Activated CD4-positive, alpha-beta T cell treated with anti-CD3 and anti-CD28 coated beads for 24 hours (primary cell): ENCODE results near the gene ALDH1L1.

Experiments used
- DNase-seq, 2 donors: peaks; one replicate each; pipeline ENCODE4 v3.0.0-alpha.2; 2020; ENCODE audit warnings: low read depth in 2 of 2

ALDH1L1 gene

DNA sequence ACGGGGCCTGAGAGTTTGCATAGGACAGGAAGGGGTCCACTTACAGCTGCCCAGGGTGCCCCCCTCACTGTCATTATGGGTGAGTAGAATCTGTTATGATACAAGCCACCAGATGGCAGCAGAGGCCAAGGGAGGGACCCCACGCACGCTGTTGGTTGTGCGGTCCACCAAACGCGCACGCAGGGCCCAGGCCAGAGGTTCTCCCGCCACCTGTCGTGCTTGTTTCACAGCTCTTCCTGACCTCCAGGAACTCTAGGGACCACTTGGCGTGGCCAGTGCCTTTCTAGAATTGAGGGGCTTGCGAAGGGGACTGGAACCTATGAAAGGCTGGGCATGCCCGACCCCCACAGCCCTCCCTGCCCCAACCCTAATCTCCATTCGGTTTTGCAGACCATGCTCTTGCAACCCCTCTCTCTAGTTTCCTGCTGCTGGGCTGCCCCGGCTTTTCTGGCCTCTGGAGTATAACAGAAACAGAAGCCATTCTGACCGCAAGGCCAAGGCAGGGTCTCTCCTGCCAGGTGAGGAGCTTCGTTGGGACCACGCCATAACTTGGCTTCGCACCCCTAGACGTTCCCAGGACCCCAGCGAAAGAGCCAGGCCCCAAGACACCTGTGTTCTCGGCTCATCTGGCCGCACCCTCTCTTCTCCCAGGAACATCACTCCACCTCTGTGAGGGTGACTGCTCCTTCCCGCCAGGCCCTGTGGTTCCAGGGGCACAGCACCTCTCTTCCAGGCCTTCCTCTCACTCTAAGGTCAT, 46.0 kb downstream of the ALDH1L1 start:
- DNase-seq = peak; percentile 33 to 35

GRCh38 chr3:126133606-126134005, 46.8 kb downstream of the ALDH1L1 start:
- no peak for DNase-seq

- DNase-seq = no peak
These were observed 47.5 kb downstream of the ALDH1L1 start for GRCh38 chr3:126132751-126133511.

DNA sequence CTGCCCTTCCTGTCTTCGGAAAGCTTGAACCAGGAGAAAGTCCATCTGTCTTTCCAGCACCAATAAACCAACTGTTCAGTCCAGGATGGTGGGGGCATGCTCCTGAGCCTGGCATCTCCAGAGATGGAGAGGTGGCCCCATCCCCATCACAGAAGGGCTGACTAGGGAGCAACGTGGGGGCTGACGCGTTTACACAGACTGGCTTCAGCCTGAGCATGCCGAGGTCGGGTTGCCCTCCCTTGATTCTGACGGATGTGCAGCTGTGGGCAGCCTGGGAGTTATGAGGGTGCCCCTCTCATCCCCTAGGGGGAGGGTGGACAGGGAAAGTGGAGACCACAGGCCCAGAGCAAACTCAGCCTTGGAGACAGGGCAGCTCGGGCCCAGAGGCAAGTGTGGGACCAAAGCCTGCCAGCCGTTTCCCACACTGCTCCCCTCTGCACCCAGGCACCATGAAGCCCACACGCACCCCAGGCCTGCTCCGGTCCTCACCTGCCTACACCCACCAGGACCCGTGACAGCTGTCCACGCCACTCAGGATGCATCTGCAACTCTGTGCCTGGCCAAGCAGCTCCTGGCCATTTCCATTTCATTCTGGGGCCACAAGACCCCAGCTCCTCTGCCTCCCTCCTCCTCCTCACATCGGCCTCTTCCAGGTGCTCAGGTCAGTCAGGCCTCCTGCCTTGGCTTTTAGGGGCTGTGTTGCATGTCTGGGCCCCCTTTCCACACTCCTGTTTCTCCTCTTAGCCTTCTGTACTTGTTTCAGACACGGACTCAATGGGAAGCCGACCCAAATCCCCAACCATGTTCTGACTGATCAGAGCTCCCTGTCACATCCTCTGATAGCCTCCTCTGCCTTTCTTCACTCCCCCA, 48.3 kb downstream of the ALDH1L1 start:
- DNase-seq = no peak

DNA sequence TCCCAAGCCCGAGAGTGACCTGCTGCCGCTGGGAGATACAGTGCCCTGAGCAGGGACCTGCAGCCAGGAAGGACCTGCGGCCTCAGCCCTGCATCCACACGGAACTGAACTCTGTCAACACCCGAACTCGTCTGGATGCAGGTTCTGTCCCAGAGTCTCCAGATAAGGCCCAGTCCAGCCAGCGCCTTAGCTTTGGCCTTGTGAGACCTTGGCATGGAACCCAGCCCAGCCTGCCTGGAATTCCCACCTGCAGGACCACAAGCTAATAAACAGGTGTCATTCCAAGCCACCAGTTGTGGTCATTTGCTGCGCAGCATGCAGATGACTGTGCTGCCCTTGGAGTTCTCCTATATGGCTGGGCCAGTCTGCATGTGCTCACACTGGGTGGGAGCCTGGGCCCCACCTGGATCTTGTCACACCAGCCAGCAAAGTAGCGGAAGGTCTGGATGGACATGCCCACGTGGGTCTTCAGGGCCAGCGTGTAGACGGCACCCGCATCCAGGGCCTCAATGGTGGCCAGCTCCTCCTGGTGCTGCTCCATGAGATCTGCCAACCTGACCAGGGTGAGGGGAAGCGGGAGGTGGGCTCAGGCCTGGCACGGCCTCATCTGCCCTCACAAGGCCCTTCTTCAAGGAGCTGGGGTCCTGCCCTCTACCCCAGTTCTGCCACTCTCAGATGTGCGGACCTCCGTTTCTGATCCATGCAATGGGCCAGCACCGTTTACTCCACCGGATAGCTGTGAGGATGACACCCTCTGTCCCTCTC, 49.2 kb downstream of the ALDH1L1 start:
- no peak for DNase-seq

GRCh38 chr3:126130081-126130855, 50.1 kb downstream of the ALDH1L1 start:
- DNase-seq = no peak

DNA sequence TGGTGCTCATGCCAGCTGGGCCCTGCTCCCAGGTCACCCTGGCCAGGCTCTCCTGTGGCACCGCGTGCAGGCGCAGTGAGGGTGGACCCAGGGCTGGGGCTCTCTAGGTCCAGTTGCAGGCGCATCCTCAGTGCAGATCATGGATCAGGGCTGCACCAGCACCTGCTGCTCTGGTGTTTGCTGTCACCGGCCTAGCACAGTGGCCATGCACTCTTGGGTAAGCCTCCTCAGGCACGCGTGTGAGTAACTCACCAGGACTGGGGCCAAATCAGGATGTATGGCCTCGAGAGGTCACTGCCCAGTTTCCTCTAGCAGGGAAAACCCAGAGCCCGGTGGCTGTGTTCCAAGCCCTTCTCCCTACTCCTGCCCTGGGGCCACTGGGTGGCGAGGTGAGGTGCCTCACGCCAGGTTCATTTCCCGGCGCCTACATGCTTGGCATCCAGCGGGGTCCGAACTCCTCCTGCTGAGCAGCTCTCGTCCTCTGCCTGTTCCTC, 50.9 kb downstream of the ALDH1L1 start:
- no peak for DNase-seq

GRCh38 chr3:126128504-126129397, 51.6 kb downstream of the ALDH1L1 start:
- no peak for DNase-seq

DNA sequence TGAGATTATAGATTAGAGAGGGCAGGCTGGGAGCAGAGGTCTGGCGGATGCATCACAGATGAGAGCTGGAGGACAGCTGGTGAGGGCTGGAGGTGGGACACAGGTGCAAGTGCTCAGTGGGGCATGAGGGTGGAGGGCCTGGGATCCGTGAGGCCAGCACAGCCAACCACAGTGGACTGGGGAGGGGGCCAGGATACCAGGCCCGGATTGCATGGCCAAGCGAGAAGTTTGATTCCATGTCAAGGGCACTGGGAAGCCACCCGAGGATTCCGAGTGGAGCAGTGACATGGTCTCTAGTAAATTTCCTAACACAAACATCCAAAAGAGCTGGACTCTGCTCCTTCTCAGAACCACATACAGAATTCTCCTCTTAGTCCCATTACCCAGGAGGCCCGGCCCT, 52.5 kb downstream of the ALDH1L1 start:
- no peak for DNase-seq

- no peak for DNase-seq
These were observed 52.9 kb downstream of the ALDH1L1 start for GRCh38 chr3:126127452-126127851.

DNA sequence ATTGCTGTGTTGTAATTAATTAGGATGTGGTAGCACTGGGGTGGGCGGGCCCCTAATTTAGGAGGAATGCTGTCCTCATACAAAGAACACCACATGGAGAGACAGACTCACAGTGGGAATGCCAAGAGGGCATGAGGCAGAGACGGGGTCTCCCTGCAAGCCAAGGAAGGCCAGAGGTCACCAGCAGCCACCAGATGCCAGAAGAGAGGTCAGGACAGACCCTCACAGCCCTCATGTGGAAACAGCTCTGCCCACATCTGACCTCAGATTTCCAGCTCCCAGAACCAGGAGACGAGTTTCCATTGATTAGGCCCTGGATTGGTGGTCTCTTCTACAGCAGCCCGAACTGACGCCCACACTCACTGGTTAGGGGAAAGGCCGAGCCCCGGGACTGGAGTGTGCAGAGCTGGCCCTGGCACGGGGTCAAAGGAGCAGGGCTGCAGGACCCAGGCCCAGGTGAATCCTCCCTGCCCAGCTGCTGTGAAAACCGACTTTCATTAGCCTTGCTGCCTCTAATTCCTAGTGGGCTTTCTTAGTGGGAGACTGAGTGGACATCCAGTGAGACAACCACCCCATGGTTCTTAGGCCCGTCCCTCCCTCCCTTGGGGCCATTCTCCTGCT, 53.5 kb downstream of the ALDH1L1 start:
- DNase-seq = no peak

DNA sequence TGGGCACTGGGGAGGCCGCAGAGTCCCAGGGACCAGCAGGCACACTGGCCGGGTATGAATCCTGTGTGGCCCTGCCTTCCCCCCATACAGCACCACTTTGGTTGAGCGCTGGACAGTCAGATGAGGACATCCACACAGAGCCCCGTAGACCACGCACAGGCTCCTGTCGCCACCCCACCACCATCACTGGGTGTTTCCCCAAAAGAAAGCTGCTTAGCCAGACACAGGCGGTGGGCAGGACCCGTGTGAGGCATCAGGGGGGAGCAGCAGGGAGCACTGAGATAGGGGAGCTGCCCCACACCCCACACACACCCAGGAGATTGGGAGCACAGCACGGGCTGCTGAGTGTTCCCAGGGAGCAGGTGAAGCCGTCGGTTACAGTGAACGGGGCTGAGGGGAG, 54.1 kb downstream of the ALDH1L1 start:
- no peak for DNase-seq

- no peak for DNase-seq
These were observed 54.6 kb downstream of the ALDH1L1 start for GRCh38 chr3:126125781-126126251.

DNA sequence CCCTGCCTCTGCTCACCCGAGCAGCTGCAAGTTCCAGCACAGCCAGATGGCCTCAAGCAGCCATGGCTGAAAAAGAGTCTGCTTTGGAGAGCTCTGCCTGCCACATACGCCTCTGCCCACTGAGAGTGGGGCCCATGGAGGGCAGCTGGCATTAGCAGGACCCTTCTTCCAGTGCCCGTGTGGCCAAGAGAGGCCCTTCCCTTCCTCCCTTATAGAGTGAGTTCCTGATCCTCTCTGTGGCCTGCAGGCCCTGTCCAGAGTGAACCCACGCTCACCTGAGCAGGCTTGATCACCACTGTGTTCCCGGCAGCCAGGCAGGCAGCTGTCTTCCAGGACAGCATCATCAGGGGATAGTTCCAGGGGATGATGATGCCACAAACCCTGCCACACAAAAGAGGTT, 55.0 kb downstream of the ALDH1L1 start:
- no peak for DNase-seq

DNA sequence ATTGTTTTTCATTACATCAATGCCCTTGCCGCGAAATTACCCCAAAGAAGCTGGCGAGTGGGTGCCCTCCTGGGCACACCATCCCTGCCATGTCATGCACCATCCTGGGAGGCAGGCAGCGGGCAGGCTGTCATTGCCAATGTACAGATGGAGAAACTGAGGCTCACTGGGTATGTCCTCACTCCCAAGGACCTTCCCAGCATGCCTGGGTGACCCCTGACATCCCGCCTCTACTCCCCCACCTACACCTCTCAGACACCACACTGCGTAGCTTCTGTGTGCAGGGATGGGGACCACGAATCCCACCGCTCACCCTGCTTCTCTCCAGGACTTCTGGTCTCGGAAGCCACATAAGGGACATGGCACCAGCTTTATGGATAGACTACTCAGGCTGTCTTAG, 55.5 kb downstream of the ALDH1L1 start:
- DNase-seq = no peak

GRCh38 chr3:126124148-126124868, 56.1 kb downstream of the ALDH1L1 start:
- no peak for DNase-seq

- no peak for DNase-seq
These were observed 58.8 kb downstream of the ALDH1L1 start for GRCh38 chr3:126121632-126122031.

DNA sequence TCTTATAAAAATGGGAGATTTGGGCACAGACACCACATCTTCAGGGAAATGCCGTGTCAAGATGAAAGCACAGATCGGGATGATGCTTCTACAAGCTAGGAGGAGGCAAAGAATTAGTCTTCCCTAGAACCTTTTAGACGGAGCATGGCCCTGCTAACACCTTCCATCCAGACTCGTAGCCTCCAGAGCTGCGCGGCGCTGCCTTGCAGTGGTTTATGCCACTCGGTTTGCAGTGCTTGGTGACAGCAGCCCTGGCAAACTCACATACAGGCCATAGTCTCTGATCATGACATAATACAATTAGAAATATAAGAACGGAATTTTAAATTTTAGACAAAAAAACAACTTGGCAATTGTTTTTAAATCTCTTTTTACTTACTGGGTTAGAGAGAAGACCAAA, 59.3 kb downstream of the ALDH1L1 start:
- no peak for DNase-seq
